ENCODE data around the gene ENPP7. TPM values are rescaled to one million over a fixed set of nuclear protein-coding genes. Genes with fewer than 3 reads are reported as not detected.

The ENPP7 gene
- total RNA-seq, 4 donors from 2014 or later, result not detected

DNA sequence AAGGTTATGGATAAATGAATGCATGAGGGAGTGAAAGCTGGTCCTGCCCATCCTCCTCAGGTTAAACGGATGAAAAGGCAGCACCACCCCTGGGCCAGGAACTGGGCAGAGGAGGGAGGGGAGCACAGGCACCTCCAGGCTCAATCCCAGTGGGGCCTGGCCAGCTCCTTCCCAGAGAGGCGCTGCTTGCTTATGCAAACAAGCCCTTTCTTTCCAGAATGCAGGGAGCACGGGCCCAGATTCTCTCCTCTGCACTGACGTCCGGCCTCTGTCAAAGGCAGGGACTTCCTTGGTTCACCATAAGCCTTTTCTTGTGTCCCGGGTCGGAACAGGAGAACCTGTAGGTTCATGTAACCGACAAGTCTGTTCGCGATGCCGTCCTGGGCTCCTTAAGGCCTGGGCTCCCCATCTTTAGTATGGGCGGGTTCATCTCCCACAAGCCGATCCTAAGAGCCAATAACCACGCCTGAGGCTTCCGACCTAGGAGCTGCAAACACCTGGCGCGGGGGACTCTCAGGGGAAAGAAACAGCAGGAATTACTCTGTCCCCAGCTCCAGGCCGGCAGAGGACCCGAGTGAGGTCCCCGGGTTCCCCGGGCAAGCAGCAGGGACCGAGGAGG is 16.3 kb downstream of the ENPP7 start:
- Histone ChIP-seq H3K36me3 (no peaks in the 10 kb centered on the region), H3K27ac (no peak overlapping the region), H3K27me3 (peaks cover 60 to 73% (median 61%) of the 10 kb centered on the region in 3 donors), H3K9me3 (no peaks in the 10 kb centered on the region), H3K4me1 (peaks cover 0 to 2% of the 10 kb centered on the region in 2 donors), H3K4me3 (no peak overlapping the region)
- DNase-seq, result no peak
- ATAC-seq, result no peak
- intact Hi-C loops (cut with DNase I; ENCODE audit: low total_unique reads) (no loop called here), in situ Hi-C loops (cut with MboI; ENCODE audit: low sequenced_read_pairs in 4 of 4) (no loop called here)
- TF ChIP-seq, protein P1, sequence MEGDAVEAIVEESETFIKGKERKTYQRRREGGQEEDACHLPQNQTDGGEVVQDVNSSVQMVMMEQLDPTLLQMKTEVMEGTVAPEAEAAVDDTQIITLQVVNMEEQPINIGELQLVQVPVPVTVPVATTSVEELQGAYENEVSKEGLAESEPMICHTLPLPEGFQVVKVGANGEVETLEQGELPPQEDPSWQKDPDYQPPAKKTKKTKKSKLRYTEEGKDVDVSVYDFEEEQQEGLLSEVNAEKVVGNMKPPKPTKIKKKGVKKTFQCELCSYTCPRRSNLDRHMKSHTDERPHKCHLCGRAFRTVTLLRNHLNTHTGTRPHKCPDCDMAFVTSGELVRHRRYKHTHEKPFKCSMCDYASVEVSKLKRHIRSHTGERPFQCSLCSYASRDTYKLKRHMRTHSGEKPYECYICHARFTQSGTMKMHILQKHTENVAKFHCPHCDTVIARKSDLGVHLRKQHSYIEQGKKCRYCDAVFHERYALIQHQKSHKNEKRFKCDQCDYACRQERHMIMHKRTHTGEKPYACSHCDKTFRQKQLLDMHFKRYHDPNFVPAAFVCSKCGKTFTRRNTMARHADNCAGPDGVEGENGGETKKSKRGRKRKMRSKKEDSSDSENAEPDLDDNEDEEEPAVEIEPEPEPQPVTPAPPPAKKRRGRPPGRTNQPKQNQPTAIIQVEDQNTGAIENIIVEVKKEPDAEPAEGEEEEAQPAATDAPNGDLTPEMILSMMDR (IDR thresholded peaks at IDR 0.05 in 4 of 5, conservative IDR thresholded peaks at IDR 0.05 in 1 of 5), result no peak
- TF ChIP-seq POLR2A (IDR thresholded peaks at IDR 0.05), result no peak

DNA sequence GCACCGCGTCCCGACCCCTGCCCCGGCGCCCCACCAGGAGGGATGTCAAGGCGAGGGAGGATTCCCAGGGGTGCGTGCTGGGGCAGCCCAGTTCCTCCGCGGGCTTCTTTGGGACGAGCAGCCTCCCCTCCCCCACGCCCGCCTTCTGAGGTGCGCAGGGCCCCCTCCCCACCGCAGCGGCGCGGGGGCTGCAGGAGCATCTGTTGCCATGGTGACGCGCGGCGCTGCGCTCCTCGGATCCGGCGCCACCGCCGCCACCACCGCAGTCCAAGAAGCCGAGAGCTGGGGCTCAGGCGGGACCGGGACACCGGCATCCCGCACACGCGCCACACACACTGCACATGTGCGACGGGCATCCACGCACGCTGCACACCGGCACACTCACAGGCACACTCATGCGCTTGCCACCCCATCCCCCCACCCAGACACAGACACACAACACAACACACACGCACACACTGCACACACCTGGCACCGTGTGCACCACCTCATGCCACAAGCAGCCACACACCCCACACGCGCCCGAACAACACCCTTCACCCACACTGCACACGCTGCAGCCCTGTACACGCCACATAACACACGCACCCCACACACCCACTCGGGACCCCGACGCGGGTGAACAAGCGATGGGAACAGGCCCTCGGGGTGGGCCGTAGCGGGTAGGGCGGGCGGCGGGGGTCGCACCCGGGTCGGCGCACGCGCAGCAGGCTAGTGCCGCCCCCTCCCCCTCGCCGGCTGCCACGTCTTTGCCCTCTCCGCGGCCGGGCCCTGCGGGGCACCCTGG is 17.0 kb downstream of the ENPP7 start:
- in situ Hi-C loops (cut with MboI; ENCODE audit: low sequenced_read_pairs in 4 of 4), result no loop called here
- Histone ChIP-seq H3K4me1 (no peaks in the 10 kb centered on the region), H3K36me3 (no peaks in the 10 kb centered on the region), H3K4me3 (no peak overlapping the region), H3K27ac (no peak overlapping the region), H3K9me3 (no peaks in the 10 kb centered on the region), H3K27me3 (peaks cover 63 to 71% (median 66%) of the 10 kb centered on the region in 3 donors)
- intact Hi-C loops (cut with DNase I; ENCODE audit: low total_unique reads), result no loop called here
- DNase-seq (no peak), ATAC-seq (no peak)
- TF ChIP-seq, protein P1 (IDR thresholded peaks at IDR 0.05 in 4 of 5, conservative IDR thresholded peaks at IDR 0.05 in 1 of 5), result no peak
- TF ChIP-seq POLR2A (IDR thresholded peaks at IDR 0.05), result no peak

DNA sequence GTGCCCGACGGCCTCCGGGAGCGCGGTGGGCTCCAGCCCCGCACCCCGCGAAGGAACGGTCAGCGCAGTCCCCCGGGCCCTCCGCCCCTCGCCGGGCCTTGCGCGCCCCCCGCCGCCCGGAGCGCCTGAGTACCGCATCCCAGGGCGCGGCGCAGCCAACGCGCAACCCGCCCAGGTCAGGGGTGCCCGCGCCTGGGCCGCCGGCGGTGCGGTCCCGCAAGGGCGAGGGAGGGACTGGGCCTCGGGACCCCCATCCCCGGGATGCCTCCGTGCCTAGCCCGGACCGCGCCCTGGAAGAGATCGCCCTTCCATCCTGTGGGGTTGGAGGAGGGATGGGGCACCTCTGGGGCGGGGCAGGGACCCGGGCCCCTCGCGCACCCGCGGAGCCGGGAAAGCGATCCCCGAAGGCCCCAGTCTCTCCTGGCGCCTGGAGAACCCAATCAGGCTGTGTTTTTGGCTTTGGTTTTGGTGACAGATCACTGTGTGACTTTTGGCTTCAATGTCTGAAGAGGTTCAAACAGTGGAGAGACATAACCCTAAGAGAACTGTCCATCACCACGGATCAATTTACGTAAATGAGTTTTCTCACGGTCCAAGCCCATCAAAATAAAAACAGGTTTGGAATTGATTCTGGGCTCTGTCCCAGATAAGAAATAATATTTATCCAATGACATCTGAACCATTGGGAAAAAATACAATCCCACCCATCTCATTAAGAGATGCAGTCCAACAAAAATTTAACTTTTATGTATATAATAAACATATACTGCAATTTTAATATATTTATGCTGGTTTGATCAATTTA is 17.8 kb downstream of the ENPP7 start:
- in situ Hi-C loops (cut with MboI; ENCODE audit: low sequenced_read_pairs in 4 of 4), result no loop called here
- intact Hi-C loops (cut with DNase I; ENCODE audit: low total_unique reads), result no loop called here
- H3K9me3 ChIP-seq, result no peaks in the 10 kb centered on the region
- DNase-seq, result no peak
- no peaks in the 10 kb centered on the region for H3K36me3 ChIP-seq
- no peak for ATAC-seq
- H3K27ac ChIP-seq, result no peak overlapping the region
- H3K27me3 ChIP-seq, result peaks cover 67 to 73% (median 70%) of the 10 kb centered on the region in 3 donors
- no peak for TF ChIP-seq POLR2A (IDR thresholded peaks at IDR 0.05)
- TF ChIP-seq, protein P1 (IDR thresholded peaks at IDR 0.05 in 4 of 5, conservative IDR thresholded peaks at IDR 0.05 in 1 of 5), result no peak
- no peak overlapping the region for H3K4me3 ChIP-seq
- H3K4me1 ChIP-seq, result no peaks in the 10 kb centered on the region

DNA sequence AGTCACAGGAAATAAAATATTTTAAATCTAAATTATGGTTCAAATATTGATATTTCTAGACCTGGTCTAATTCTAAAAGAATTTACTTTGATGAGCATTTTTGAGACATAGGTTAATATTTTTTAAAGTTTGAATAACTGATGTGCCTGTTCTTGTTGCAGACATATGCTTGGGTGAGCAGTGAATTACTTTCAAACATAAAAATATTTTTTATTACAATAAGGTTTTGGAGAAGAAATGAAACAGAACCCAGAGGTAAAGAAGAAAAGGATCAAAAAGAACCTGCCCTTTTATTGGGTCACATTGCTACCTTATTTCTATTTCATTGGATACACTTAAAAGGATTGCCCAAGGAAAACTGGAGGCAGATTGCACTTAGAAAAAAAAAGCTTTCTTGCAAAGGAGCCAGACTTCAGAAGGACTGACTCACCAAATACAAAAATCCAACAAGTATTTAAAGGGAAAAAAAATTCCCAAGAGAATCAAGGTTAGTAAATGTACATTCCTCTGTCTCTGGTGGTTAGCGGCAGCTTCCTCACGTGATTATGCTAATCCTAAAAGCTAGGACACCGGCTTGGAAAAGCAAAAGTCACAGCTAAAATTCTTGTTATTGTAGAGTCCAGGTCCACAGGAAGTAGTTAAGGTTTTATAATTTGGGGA is 18.5 kb downstream of the ENPP7 start:
- TF ChIP-seq, protein P1 (IDR thresholded peaks at IDR 0.05 in 4 of 5, conservative IDR thresholded peaks at IDR 0.05 in 1 of 5), result no peak
- TF ChIP-seq POLR2A (IDR thresholded peaks at IDR 0.05), result no peak
- H3K4me3 ChIP-seq, result no peak overlapping the region
- ATAC-seq (no peak), DNase-seq (no peak)
- in situ Hi-C loops (cut with MboI; ENCODE audit: low sequenced_read_pairs in 4 of 4) (no loop called here), intact Hi-C loops (cut with DNase I; ENCODE audit: low total_unique reads) (no loop called here)
- no peaks in the 10 kb centered on the region for H3K9me3 ChIP-seq
- no peaks in the 10 kb centered on the region for H3K4me1 ChIP-seq
- H3K36me3 ChIP-seq, result no peaks in the 10 kb centered on the region
- H3K27me3 ChIP-seq, result peaks cover 67 to 79% (median 75%) of the 10 kb centered on the region in 3 donors
- no peak overlapping the region for H3K27ac ChIP-seq
